ENCODE data around the gene DUSP2. TPM values are rescaled to one million over a fixed set of nuclear protein-coding genes. Genes with fewer than 3 reads are reported as not detected.
A peak's percentile ranks its signal among the peaks of the same experiment; 100 is the strongest.

The DUSP2 gene
- polyA plus RNA-seq, 3 donors: 48.4 to 392 (median 66.1) TPM

GRCh38 chr2:96159084-96159830, 14.0 kb upstream of the DUSP2 start:
- Histone ChIP-seq H3K36me3 (replicated peaks in 1 of 2; ENCODE audit: control insufficient read depth in 1 of 2, insufficient read depth in 2 of 2, low read length in 2 of 2) (no peaks in the 10 kb centered on the region), H3K27ac (ENCODE audit: low read depth in 1 of 2, low read length in 2 of 2) (no peak overlapping the region), H3K27me3 (ENCODE audit: control insufficient read depth in 2 of 2, insufficient read depth in 2 of 2, low read length in 2 of 2) (no peaks in the 10 kb centered on the region), H3K4me3 (replicated peaks in 1 of 3; ENCODE audit: low read depth in 2 of 3, low read length in 3 of 3) (no peak overlapping the region), H3K4me2 (replicated peaks; ENCODE audit: extremely low read depth, low read length, poor library complexity, severe bottlenecking) (no peak overlapping the region), H4K20me1 (ENCODE audit: insufficient read depth, low read length) (no peaks in the 10 kb centered on the region), H3K9ac (ENCODE audit: insufficient read depth, low read length, poor library complexity, severe bottlenecking) (no peak overlapping the region), H2AFZ (ENCODE audit: insufficient read depth, low read depth, low read length, poor library complexity, severe bottlenecking) (no peak overlapping the region), H3K9me3 (replicated peaks in 1 of 2; ENCODE audit: control insufficient read depth in 1 of 2, insufficient read depth in 1 of 2, low read length in 2 of 2) (no peaks in the 10 kb centered on the region), H3K4me1 (ENCODE audit: control insufficient read depth in 1 of 2, insufficient read depth in 2 of 2, low read length in 2 of 2) (peaks cover 18 to 21% of the 10 kb centered on the region in 2 donors), H3K79me2 (ENCODE audit: insufficient read depth, low read length) (no peaks in the 10 kb centered on the region)
- no peaks in the 10 kb centered on the region for H3K36me3 Mint-ChIP-seq
- peak overlapping the region in 5 of 7 donors; percentile 17 to 78 (median 47) for H3K27ac Mint-ChIP-seq
- H3K27me3 Mint-ChIP-seq (ENCODE audit: low read depth in 3 of 3): peaks cover 2 to 5% (median 3%) of the 10 kb centered on the region in 3 donors
- peaks cover 0 to 4% (median 0%) of the 10 kb centered on the region in 7 donors for H3K9me3 Mint-ChIP-seq
- intact Hi-C loops (cut with micrococcal nuclease): no loop called here
- WGBS (ENCODE audit: insufficient coverage): 97% methylated on average over 10 of the region's 17 CpGs
- TF ChIP-seq CTCF (IDR thresholded peaks at IDR 0.05): no peak
- peaks cover 20% of the 10 kb centered on the region for H3K4me1 Mint-ChIP-seq
- H3K4me3 Mint-ChIP-seq: no peak overlapping the region
- no peak for DNase-seq

DNA sequence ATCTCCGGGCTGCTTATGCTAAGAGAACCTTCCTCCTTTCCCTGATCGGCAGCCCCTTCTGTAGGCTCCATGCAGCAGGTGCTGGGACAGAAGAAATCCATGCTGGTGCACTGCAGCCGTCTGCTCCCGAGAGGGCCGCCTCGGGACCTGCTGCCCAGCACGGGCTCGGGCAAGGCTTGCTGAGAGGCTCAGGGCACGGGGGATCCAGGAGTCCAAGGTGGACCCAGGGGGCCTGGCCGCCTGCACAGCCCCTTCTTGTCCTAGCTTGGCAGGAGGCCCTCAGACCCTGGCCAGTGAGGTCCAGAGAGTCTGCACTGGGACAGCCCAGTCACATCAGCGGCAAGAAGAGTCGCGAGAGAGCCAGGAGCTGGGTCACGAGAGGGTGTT, 13.3 kb upstream of the DUSP2 start:
- Mint-ChIP-seq H3K27me3 (ENCODE audit: low read depth in 3 of 3) (peaks cover 2 to 5% (median 3%) of the 10 kb centered on the region in 3 donors), H3K4me3 (peak overlapping the region in 1 of 2 donors; percentile 61), H3K27ac (peak overlapping the region in 4 of 7 donors; percentile 73 to 91 (median 82)), H3K4me1 (peaks cover 23% of the 10 kb centered on the region), H3K36me3 (no peaks in the 10 kb centered on the region), H3K9me3 (peaks cover 0 to 4% (median 0%) of the 10 kb centered on the region in 7 donors)
- WGBS (ENCODE audit: insufficient coverage): 90% methylated on average over 14 of the region's 14 CpGs
- intact Hi-C loops (cut with micrococcal nuclease): no loop called here
- H4K20me1 ChIP-seq (ENCODE audit: insufficient read depth, low read length): no peaks in the 10 kb centered on the region
- H3K9me3 ChIP-seq (replicated peaks in 1 of 2; ENCODE audit: control insufficient read depth in 1 of 2, insufficient read depth in 1 of 2, low read length in 2 of 2): no peaks in the 10 kb centered on the region
- peak overlapping the region; percentile 56 for H3K9ac ChIP-seq (ENCODE audit: insufficient read depth, low read length, poor library complexity, severe bottlenecking)
- H3K79me2 ChIP-seq (ENCODE audit: insufficient read depth, low read length): no peaks in the 10 kb centered on the region
- peak overlapping the region; percentile 66 for H2AFZ ChIP-seq (ENCODE audit: insufficient read depth, low read depth, low read length, poor library complexity, severe bottlenecking)
- no peak for DNase-seq
- peak overlapping the region; percentile 52 for H3K4me2 ChIP-seq (replicated peaks; ENCODE audit: extremely low read depth, low read length, poor library complexity, severe bottlenecking)
- peak overlapping the region in 1 of 2 donors; percentile 76 for H3K27ac ChIP-seq (ENCODE audit: low read depth in 1 of 2, low read length in 2 of 2)
- H3K4me1 ChIP-seq (ENCODE audit: control insufficient read depth in 1 of 2, insufficient read depth in 2 of 2, low read length in 2 of 2): peaks cover 18 to 21% of the 10 kb centered on the region in 2 donors
- no peaks in the 10 kb centered on the region for H3K36me3 ChIP-seq (replicated peaks in 1 of 2; ENCODE audit: control insufficient read depth in 1 of 2, insufficient read depth in 2 of 2, low read length in 2 of 2)
- no peaks in the 10 kb centered on the region for H3K27me3 ChIP-seq (ENCODE audit: control insufficient read depth in 2 of 2, insufficient read depth in 2 of 2, low read length in 2 of 2)
- no peak for TF ChIP-seq CTCF (IDR thresholded peaks at IDR 0.05)
- H3K4me3 ChIP-seq (replicated peaks in 1 of 3; ENCODE audit: low read depth in 2 of 3, low read length in 3 of 3): no peak overlapping the region
